CD14-positive monocyte (primary cell): ENCODE measurements around the gene RPN1. TPM values are rescaled to one million over a fixed set of nuclear protein-coding genes. Genes with fewer than 3 reads are reported as not detected.

Source experiments
- DNase-seq, 3 donors: peaks; one replicate each; pipeline ENCODE4 v3.0.0-alpha.2; 2011 to 2022
- H2AFZ ChIP-seq: 2 replicates; pipeline ENCODE4 v1.6.0; 2012; ENCODE audit warnings: mild to moderate bottlenecking, low read depth, low read length, inconsistent platforms; ENCODE audit not compliant: insufficient read depth, poor library complexity, severe bottlenecking
- H3K27ac ChIP-seq, 2 donors: 1 replicate in 1 of 2; 2 replicates in 1 of 2; pipeline ENCODE4 v1.5.1; 2012 to 2013; ENCODE audit warnings: low read length in 2 of 2, control low read depth in 1 of 2, inconsistent platforms in 1 of 2, low read depth in 1 of 2, mild to moderate bottlenecking in 1 of 2
- H3K27me3 ChIP-seq, 2 donors: one replicate each; pipeline versions ENCODE4 v1.6.0 to v1.6.1; 2011 to 2013; ENCODE audit warnings: low read length in 2 of 2; ENCODE audit not compliant: control insufficient read depth in 2 of 2, insufficient read depth in 2 of 2
- H3K36me3 ChIP-seq, 2 donors: replicated peaks in 1 of 2; 1 replicate in 1 of 2; 2 replicates in 1 of 2; pipeline versions ENCODE4 v1.5.1 to v1.6.1; 2012 to 2013; ENCODE audit warnings: low read length in 2 of 2, control low read depth in 1 of 2, inconsistent platforms in 1 of 2, mild to moderate bottlenecking in 1 of 2; ENCODE audit not compliant: insufficient read depth in 2 of 2, control insufficient read depth in 1 of 2
- H3K4me1 ChIP-seq, 2 donors: 1 replicate in 1 of 2; 2 replicates in 1 of 2; pipeline versions ENCODE4 v1.5.1 to v1.6.1; 2012 to 2013; ENCODE audit warnings: low read length in 2 of 2, control low read depth in 1 of 2, inconsistent platforms in 1 of 2, mild to moderate bottlenecking in 1 of 2, moderate library complexity in 1 of 2; ENCODE audit not compliant: insufficient read depth in 2 of 2, control insufficient read depth in 1 of 2
- H3K4me2 ChIP-seq: replicated peaks from 2 replicates; pipeline ENCODE3; 2012; ENCODE audit warnings: low read length, moderate library complexity, mild to moderate bottlenecking; ENCODE audit not compliant: poor library complexity, severe bottlenecking; ENCODE audit errors: extremely low read depth
- H3K4me3 ChIP-seq, 3 experiments: fragments of 200-600 bp in 1 of 3; sonication (generic) in 1 of 3; replicated peaks in 1 of 3; 1 replicate in 2 of 3; 2 replicates in 1 of 3; pipeline ENCODE4 v1.5.1; 2011 to 2013; ENCODE audit warnings: low read length in 3 of 3, mild to moderate bottlenecking in 3 of 3, control low read depth in 2 of 3, low read depth in 2 of 3, inconsistent platforms in 1 of 3, moderate library complexity in 1 of 3
- H3K79me2 ChIP-seq: 2 replicates; pipeline ENCODE4 v1.6.0; 2012; ENCODE audit warnings: mild to moderate bottlenecking, control low read depth, inconsistent platforms, low read length, moderate library complexity; ENCODE audit not compliant: insufficient read depth
- H3K9ac ChIP-seq: 2 replicates; pipeline ENCODE4 v1.6.0; 2017; ENCODE audit warnings: low read length, mild to moderate bottlenecking; ENCODE audit not compliant: insufficient read depth, poor library complexity, severe bottlenecking
- H3K9me3 ChIP-seq, 2 donors: replicated peaks in 1 of 2; 1 replicate in 1 of 2; 2 replicates in 1 of 2; pipeline versions ENCODE4 v1.5.1 to v1.6.1; 2012 to 2013; ENCODE audit warnings: low read length in 2 of 2, control low read depth in 1 of 2; ENCODE audit not compliant: control insufficient read depth in 1 of 2, insufficient read depth in 1 of 2
- H4K20me1 ChIP-seq: 2 replicates; pipeline ENCODE4 v1.6.0; 2012; ENCODE audit warnings: mild to moderate bottlenecking, low read length, control low read depth, moderate library complexity; ENCODE audit not compliant: insufficient read depth
- H3K27ac Mint-ChIP-seq, 7 donors: one replicate each; pipeline ENCODE4 v1.8.0; 2020; ENCODE audit warnings: mild to moderate bottlenecking in 7 of 7, mixed read lengths in 7 of 7, moderate library complexity in 6 of 7, inconsistent platforms in 2 of 7
- H3K27me3 Mint-ChIP-seq, 3 donors: one replicate each; pipeline ENCODE4 v1.8.0; 2021 to 2022; ENCODE audit warnings: low read depth in 3 of 3, mild to moderate bottlenecking in 3 of 3, mixed read lengths in 3 of 3, moderate library complexity in 3 of 3, inconsistent platforms in 1 of 3
- H3K36me3 Mint-ChIP-seq, 2 donors: one replicate each; pipeline ENCODE4 v1.8.0; 2020; ENCODE audit warnings: mixed read lengths in 2 of 2, inconsistent platforms in 1 of 2, mild to moderate bottlenecking in 1 of 2
- H3K4me1 Mint-ChIP-seq: one replicate; pipeline ENCODE4 v1.8.0; 2020; ENCODE audit warnings: mild to moderate bottlenecking, mixed read lengths
- H3K4me3 Mint-ChIP-seq, 2 donors: one replicate each; pipeline ENCODE4 v1.8.0; 2020; ENCODE audit warnings: mild to moderate bottlenecking in 2 of 2, mixed read lengths in 2 of 2, moderate library complexity in 1 of 2
- H3K9me3 Mint-ChIP-seq, 7 donors: one replicate each; pipeline ENCODE4 v1.8.0; 2020 to 2022; ENCODE audit warnings: mixed read lengths in 7 of 7, mild to moderate bottlenecking in 6 of 7, moderate library complexity in 6 of 7, inconsistent platforms in 2 of 7
- CTCF ChIP-seq: fragments of 200-600 bp; IDR thresholded peaks from one replicate; pipeline ENCODE4 v1.8.0; 2022; ENCODE audit warnings: antibody characterized with exemption, mild to moderate bottlenecking
- WGBS: methylation state at CpG from one replicate; pipeline ENCODE4 v1.1.5; 2013; ENCODE audit warnings: missing lambda C conversion rate; ENCODE audit not compliant: insufficient coverage; 5-methylcytosine and 5-hydroxymethylcytosine counted together
- intact Hi-C, 2 donors: fragments of 100-400 bp; cut with micrococcal nuclease; formaldehyde crosslinking; loops; one replicate each; pipeline versions ENCODE4 v1.15.0 to v1.15.1; 2023
- polyA plus RNA-seq, 3 donors: library from polyadenylated mRNA; depleted of rRNA in 1 of 3; unstranded in 2 of 3; stranded (reverse) in 1 of 3; fragments of 300-500 nt in 2 of 3; fragments of >200 nt in 1 of 3; fragmentation: Illumina TruSeq in 2 of 3; gene quantifications; 1 replicate in 2 of 3; 2 replicates in 1 of 3; pipeline ENCODE4 v1.2.3, GENCODE V29; 2012 to 2021

RPN1 gene
- polyA plus RNA-seq, 3 donors: 112 to 375 (median 354) TPM

DNA sequence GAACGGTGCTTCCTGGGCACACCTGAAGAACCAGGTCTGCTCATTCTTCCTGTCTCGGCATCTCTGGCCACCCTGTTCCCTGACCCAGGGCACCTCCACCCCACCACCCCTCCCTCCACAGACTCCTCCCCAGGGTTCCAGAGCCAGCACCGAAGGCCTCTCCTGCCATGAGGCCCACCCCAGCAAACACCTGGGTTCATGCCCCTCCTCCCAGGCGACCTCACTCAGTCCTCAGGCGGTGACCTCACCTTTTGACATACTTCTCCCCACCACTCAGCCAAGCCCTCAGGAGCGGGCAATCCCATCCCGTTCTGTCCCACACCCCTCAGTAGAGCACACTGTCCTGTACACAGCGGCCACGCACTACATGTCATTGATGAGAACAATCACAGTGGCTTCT lies 72.3 kb downstream of the RPN1 start:
- H3K4me1 ChIP-seq: peaks cover 6 to 7% of the 10 kb centered on the region in 2 donors
- no peaks in the 10 kb centered on the region for H3K36me3 ChIP-seq
- no peak for DNase-seq
- no peak overlapping the region for H2AFZ ChIP-seq
- intact Hi-C loops: no loop called here
- no peak for TF ChIP-seq CTCF
- Mint-ChIP-seq H3K4me3 (no peak overlapping the region), H3K4me1 (peaks cover 6% of the 10 kb centered on the region), H3K27ac (no peak overlapping the region), H3K36me3 (no peaks in the 10 kb centered on the region), H3K27me3 (peaks cover 18 to 20% (median 19%) of the 10 kb centered on the region in 3 donors), H3K9me3 (peaks cover 0 to 11% (median 7%) of the 10 kb centered on the region in 7 donors)
- 95% methylated on average over 7 of the region's 9 CpGs for WGBS
- no peak overlapping the region for H3K4me2 ChIP-seq
- no peak overlapping the region for H3K4me3 ChIP-seq
- peaks cover 1 to 14% of the 10 kb centered on the region in 2 donors for H3K27me3 ChIP-seq
- no peak overlapping the region for H3K9ac ChIP-seq
- H3K9me3 ChIP-seq: peaks cover 4 to 5% of the 10 kb centered on the region in 2 donors
- no peaks in the 10 kb centered on the region for H3K79me2 ChIP-seq
- no peaks in the 10 kb centered on the region for H4K20me1 ChIP-seq
- H3K27ac ChIP-seq: no peak overlapping the region

DNA sequence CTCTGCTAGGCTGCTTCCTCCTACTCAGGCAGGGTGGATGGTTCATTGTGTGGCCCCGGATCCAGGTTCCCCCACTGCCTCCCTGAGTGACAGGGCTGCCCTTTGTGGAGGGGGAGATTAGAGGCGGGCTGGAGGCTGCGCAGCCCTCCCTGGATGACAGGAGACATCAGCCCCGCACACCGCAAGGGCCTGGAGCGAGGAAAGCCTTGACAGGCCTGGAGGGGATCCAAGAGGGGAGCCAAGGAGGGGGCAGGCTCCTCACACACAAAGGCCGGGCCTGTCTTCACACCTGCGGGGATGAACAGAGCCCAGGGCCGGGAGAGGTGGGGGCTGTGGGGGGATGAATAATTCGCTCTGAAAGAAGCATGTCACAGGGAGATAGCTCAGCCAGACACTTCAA lies 72.9 kb downstream of the RPN1 start:
- Histone ChIP-seq H3K9me3 (peaks cover 4 to 5% of the 10 kb centered on the region in 2 donors), H2AFZ (no peak overlapping the region), H3K27me3 (peaks cover 7 to 16% of the 10 kb centered on the region in 2 donors), H3K79me2 (no peaks in the 10 kb centered on the region), H3K36me3 (no peaks in the 10 kb centered on the region), H3K9ac (no peak overlapping the region), H3K4me2 (no peak overlapping the region), H3K4me1 (peaks cover 6 to 9% of the 10 kb centered on the region in 2 donors), H3K4me3 (no peak overlapping the region), H4K20me1 (no peaks in the 10 kb centered on the region), H3K27ac (no peak overlapping the region)
- intact Hi-C loops: no loop called here
- Mint-ChIP-seq H3K4me1 (peaks cover 10% of the 10 kb centered on the region), H3K27ac (no peak overlapping the region), H3K36me3 (no peaks in the 10 kb centered on the region), H3K9me3 (peaks cover 0 to 11% (median 7%) of the 10 kb centered on the region in 7 donors), H3K4me3 (no peak overlapping the region), H3K27me3 (peaks cover 25% of the 10 kb centered on the region in 3 donors)
- no peak for DNase-seq
- no peak for TF ChIP-seq CTCF
- WGBS: 94% methylated on average over 8 of the region's 10 CpGs
